Uterus (tissue), 4 donors: Measurements from ENCODE around the gene ZIC4. TPM values are rescaled to one million over a fixed set of nuclear protein-coding genes. Genes with fewer than 3 reads are reported as not detected.

Experiments used
- DNase-seq, 2 donors: peaks; one replicate each; pipeline ENCODE4 v3.0.0-alpha.2; 2019 to 2020
- H3K27ac ChIP-seq, 2 donors: fragments of 200-600 bp; sonication (generic); 1 replicate in 1 of 2; 2 replicates in 1 of 2; pipeline ENCODE4 v1.5.1; 2016 to 2018
- H3K27me3 ChIP-seq, 2 donors: fragments of 200-600 bp; sonication (generic); one replicate each; pipeline ENCODE4 v1.5.1; 2018 to 2019; ENCODE audit warnings: control low read depth in 1 of 2
- H3K36me3 ChIP-seq, 2 donors: fragments of 200-600 bp; sonication (generic); one replicate each; pipeline ENCODE4 v1.5.1; 2019; ENCODE audit warnings: control low read depth in 1 of 2
- H3K4me1 ChIP-seq, 2 donors: fragments of 200-600 bp; sonication (generic); one replicate each; pipeline ENCODE4 v1.5.1; 2018 to 2019; ENCODE audit warnings: control low read depth in 1 of 2
- H3K4me3 ChIP-seq, 2 donors: fragments of 200-600 bp; sonication (generic); 1 replicate in 1 of 2; 2 replicates in 1 of 2; pipeline ENCODE4 v1.5.1; 2018 to 2019; ENCODE audit warnings: mild to moderate bottlenecking in 1 of 2
- H3K9me3 ChIP-seq, 2 donors: fragments of 200-600 bp; sonication (generic); one replicate each; pipeline ENCODE4 v1.5.1; 2019; ENCODE audit warnings: control low read depth in 1 of 2
- POLR2A ChIP-seq, 2 donors: fragments of 450-650 bp; IDR thresholded peaks; one replicate each; pipeline ENCODE4 v1.6.1; 2016; ENCODE audit warnings: antibody characterized with exemption in 2 of 2, mild to moderate bottlenecking in 1 of 2, moderate library complexity in 1 of 2
- intact Hi-C: fragments of 100-400 bp; cut with DNase I; formaldehyde crosslinking; loops from one replicate; pipeline ENCODE4 v1.15.1; 2023; ENCODE audit warnings: low total_unique reads
- total RNA-seq, 4 donors: library from RNA; depleted of rRNA in 3 of 4; stranded (reverse); fragments of >200 nt in 3 of 4; gene quantifications; one replicate each; pipeline versions ENCODE4 v1.1.0 to v1.2.4, GENCODE V29; 2014 to 2023
- TF ChIP-seq, protein P1 (sequence below), 4 experiments: fragments of 200-600 bp in 2 of 4; fragments of 450-650 bp in 2 of 4; sonication (generic) in 2 of 4; IDR thresholded peaks; one replicate each; pipeline ENCODE4 v1.5.1; 2016 to 2019; ENCODE audit warnings: antibody characterized with exemption in 4 of 4, mild to moderate bottlenecking in 2 of 4, moderate library complexity in 1 of 4
- donor health status: DM: yes; HTN: yes; CAD: no.

The ZIC4 gene
- total RNA-seq, 4 donors from 2014 or later = not detected

- H3K9me3 ChIP-seq = no peaks in the 10 kb centered on the region
- H3K4me1 ChIP-seq = no peaks in the 10 kb centered on the region
- DNase-seq = no peak
- intact Hi-C loops = no loop called here
- H3K36me3 ChIP-seq = no peaks in the 10 kb centered on the region
- no peak overlapping the region for H3K4me3 ChIP-seq
- peaks cover 14 to 66% of the 10 kb centered on the region in 2 donors for H3K27me3 ChIP-seq
- TF ChIP-seq, protein P1, sequence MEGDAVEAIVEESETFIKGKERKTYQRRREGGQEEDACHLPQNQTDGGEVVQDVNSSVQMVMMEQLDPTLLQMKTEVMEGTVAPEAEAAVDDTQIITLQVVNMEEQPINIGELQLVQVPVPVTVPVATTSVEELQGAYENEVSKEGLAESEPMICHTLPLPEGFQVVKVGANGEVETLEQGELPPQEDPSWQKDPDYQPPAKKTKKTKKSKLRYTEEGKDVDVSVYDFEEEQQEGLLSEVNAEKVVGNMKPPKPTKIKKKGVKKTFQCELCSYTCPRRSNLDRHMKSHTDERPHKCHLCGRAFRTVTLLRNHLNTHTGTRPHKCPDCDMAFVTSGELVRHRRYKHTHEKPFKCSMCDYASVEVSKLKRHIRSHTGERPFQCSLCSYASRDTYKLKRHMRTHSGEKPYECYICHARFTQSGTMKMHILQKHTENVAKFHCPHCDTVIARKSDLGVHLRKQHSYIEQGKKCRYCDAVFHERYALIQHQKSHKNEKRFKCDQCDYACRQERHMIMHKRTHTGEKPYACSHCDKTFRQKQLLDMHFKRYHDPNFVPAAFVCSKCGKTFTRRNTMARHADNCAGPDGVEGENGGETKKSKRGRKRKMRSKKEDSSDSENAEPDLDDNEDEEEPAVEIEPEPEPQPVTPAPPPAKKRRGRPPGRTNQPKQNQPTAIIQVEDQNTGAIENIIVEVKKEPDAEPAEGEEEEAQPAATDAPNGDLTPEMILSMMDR (IDR thresholded peaks at IDR 0.05) = no peak
- TF ChIP-seq POLR2A (IDR thresholded peaks at IDR 0.05) = no peak
- H3K27ac ChIP-seq = no peak overlapping the region
Observed at GRCh38 chr3:147401421-147401820, 4.9 kb downstream of the ZIC4 start.

DNA sequence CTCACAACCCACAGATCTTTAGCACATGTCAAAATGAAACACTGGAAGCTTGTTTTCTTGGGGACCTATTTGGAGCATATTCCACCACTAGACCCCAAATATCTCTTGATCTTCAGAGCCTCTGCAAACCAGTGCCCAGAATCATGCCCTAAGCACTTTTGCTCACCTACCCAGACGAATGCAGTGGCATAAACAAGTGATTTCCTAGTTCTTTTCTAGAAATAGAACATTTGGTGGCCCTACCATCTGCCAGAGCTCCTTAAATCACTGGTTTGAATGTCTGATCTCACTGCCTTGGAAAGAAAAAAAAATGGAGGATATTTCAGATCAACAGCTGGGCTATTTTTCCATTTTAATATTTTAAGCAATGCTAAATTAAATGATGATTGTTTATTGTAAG is 5.3 kb downstream of the ZIC4 start:
- Histone ChIP-seq H3K4me3 (no peak overlapping the region), H3K27ac (no peak overlapping the region), H3K9me3 (no peaks in the 10 kb centered on the region), H3K27me3 (peaks cover 18 to 66% of the 10 kb centered on the region in 2 donors), H3K4me1 (peaks cover 0 to 4% of the 10 kb centered on the region in 2 donors), H3K36me3 (no peaks in the 10 kb centered on the region)
- intact Hi-C loops = no loop called here
- no peak for TF ChIP-seq POLR2A (IDR thresholded peaks at IDR 0.05)
- TF ChIP-seq, protein P1 (IDR thresholded peaks at IDR 0.05) = no peak
- no peak for DNase-seq

DNA sequence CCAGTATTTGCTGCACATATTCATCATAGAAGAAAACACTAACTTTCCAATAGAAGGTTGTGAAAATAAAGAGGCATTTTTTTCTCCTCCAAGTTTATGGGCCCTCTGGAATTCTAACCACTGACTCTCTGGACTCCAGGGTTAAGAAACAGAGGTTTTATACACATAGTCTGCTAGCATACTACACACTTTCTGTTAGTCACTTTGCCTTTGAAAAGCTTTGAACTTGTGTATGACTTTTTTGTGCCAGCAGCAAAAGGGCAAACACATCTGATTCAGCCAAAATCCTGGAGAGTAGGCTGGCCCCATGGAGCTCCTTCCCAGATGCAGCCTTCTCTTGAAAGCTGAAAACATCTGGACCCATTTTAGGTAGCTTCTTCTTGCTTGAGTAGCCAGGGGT is 6.2 kb downstream of the ZIC4 start:
- no peak overlapping the region for H3K27ac ChIP-seq
- H3K27me3 ChIP-seq = peaks cover 18 to 66% of the 10 kb centered on the region in 2 donors
- intact Hi-C loops = no loop called here
- no peak overlapping the region for H3K4me3 ChIP-seq
- TF ChIP-seq POLR2A (IDR thresholded peaks at IDR 0.05) = no peak
- TF ChIP-seq, protein P1 (IDR thresholded peaks at IDR 0.05) = no peak
- H3K9me3 ChIP-seq = no peaks in the 10 kb centered on the region
- no peak for DNase-seq
- no peaks in the 10 kb centered on the region for H3K36me3 ChIP-seq
- peaks cover 0 to 6% of the 10 kb centered on the region in 2 donors for H3K4me1 ChIP-seq

DNA sequence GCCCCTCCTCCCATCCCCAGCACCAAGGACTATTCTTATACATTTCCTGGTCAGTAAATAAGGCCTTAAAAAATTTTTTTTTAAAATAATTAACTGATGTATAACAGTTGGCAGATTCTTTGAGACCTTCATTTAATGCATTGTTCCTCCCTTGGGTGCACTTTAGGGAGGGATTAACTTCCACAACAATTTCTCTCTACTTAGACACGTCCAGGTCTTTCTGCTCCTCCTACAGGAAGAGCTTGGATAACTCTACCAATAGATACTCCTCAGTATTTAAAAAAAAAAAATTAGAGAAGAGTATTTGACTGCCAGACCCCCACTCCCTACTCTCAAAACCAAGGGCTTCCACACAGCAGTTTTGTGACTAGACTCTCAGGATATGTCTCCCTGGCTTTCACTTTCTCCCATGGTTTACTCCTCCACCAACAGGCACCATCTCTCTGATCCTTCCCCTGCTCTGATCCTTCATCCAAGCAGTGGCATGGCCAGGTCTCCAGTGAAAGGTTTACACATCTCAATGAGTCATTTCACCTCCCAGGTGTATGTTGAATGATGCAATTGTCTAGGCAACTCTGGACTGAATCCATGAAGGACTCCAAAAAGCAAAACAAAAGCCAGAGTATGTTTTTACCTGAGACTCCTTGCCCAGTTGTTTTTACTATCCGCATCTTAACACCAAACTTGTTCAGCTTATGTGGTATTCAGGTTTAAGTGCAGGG is 7.4 kb downstream of the ZIC4 start:
- intact Hi-C loops = no loop called here
- no peak overlapping the region for H3K4me3 ChIP-seq
- no peak overlapping the region for H3K27ac ChIP-seq
- TF ChIP-seq, protein P1 (IDR thresholded peaks at IDR 0.05) = no peak
- TF ChIP-seq POLR2A (IDR thresholded peaks at IDR 0.05) = no peak
- H3K4me1 ChIP-seq = peaks cover 0 to 6% of the 10 kb centered on the region in 2 donors
- DNase-seq = no peak
- H3K36me3 ChIP-seq = no peaks in the 10 kb centered on the region
- H3K27me3 ChIP-seq = peaks cover 12 to 69% of the 10 kb centered on the region in 2 donors
- no peaks in the 10 kb centered on the region for H3K9me3 ChIP-seq

GRCh38 chr3:147397875-147398812 is 8.2 kb downstream of the ZIC4 start:
- TF ChIP-seq POLR2A (IDR thresholded peaks at IDR 0.05) = no peak
- TF ChIP-seq, protein P1 (IDR thresholded peaks at IDR 0.05) = no peak
- Histone ChIP-seq H3K4me1 (peaks cover 0 to 12% of the 10 kb centered on the region in 2 donors), H3K36me3 (no peaks in the 10 kb centered on the region), H3K27me3 (peaks cover 17 to 78% of the 10 kb centered on the region in 2 donors), H3K27ac (no peak overlapping the region), H3K4me3 (no peak overlapping the region), H3K9me3 (no peaks in the 10 kb centered on the region)
- intact Hi-C loops = no loop called here
- no peak for DNase-seq
